C4-2B (cell line): Measurements from ENCODE around the gene HECTD1.

Experiments used
- CTCF ChIP-seq: fragments of 450-650 bp; conservative IDR thresholded peaks from 2 replicates; pipeline ENCODE4 v1.5.1; 2017; ENCODE audit warnings: mild to moderate bottlenecking
- ZFX ChIP-seq: fragments of 450-650 bp; IDR thresholded peaks from 2 replicates; pipeline ENCODE4 v1.6.1; 2017

- TF ChIP-seq CTCF (no peak), ZFX (no peak)
These were observed 127.5 kb downstream of the HECTD1 start for GRCh38 chr14:31080056-31080455.
